WERI-Rb-1 (cell line): ENCODE measurements around the gene DLG3.
"Not testable (repeated sequence)": the region's sequence is repeated elsewhere in the genome, so short reads cannot be mapped to it uniquely, and the experiment has no call there.

Experiments
- DNase-seq: peaks from one replicate; pipeline ENCODE4 v3.0.0-alpha.2; 2020
- H3K27ac ChIP-seq: fragments of 250-450 bp; sonication (Bioruptor Pico); 2 replicates; pipeline ENCODE4 v1.5.1; 2020; ENCODE audit warnings: mild to moderate bottlenecking, moderate library complexity
- H3K27me3 ChIP-seq: fragments of 250-450 bp; sonication (Bioruptor Pico); 2 replicates; pipeline ENCODE4 v1.5.1; 2021; ENCODE audit warnings: mild to moderate bottlenecking, low read depth, moderate library complexity; ENCODE audit not compliant: insufficient read depth, severe bottlenecking
- H3K36me3 ChIP-seq: fragments of 250-450 bp; sonication (Bioruptor Pico); 2 replicates; pipeline ENCODE4 v1.5.1; 2020; ENCODE audit warnings: mild to moderate bottlenecking, moderate library complexity
- H3K4me3 ChIP-seq: 2 replicates; pipeline ENCODE4 v1.5.1; 2011; ENCODE audit warnings: low read depth, mild to moderate bottlenecking, control low read depth, low read length
- H3K9me3 ChIP-seq: fragments of 250-450 bp; sonication (Bioruptor Pico); 2 replicates; pipeline ENCODE4 v1.5.1; 2021; ENCODE audit warnings: mild to moderate bottlenecking, moderate library complexity; ENCODE audit not compliant: severe bottlenecking
- CTCF ChIP-seq: IDR thresholded peaks from 2 replicates; pipeline ENCODE4 v1.5.1; 2011; ENCODE audit warnings: low read depth, mild to moderate bottlenecking, control low read depth, inconsistent platforms, low read length

Gene DLG3

GRCh38 chrX:70444326-70444945 lies at the start of gene DLG3:
DLG3 (plus strand) TSS chrX:70444835; CDS start chrX:70445202, 367 bp downstream.
- no peaks in the 10 kb centered on the region for H3K9me3 ChIP-seq
- H3K4me3 ChIP-seq: no peak within 1 kb of the TSS
- peaks cover 67% of the 10 kb centered on the region for H3K27me3 ChIP-seq
- DNase-seq: peak; percentile 29
- TF ChIP-seq CTCF: no peak
- H3K36me3 ChIP-seq: no peaks in the 10 kb centered on the region
- H3K27ac ChIP-seq: no peak within 1 kb of the TSS

- no peak for DNase-seq
- Histone ChIP-seq H3K4me3 (no peak overlapping the region), H3K27me3 (peaks cover 3% of the 10 kb centered on the region), H3K36me3 (peaks cover 24% of the 10 kb centered on the region), H3K9me3 (no peaks in the 10 kb centered on the region), H3K27ac (no peak overlapping the region)
- no peak for TF ChIP-seq CTCF
These were observed 45.7 kb upstream of the DLG3 start for GRCh38 chrX:70398899-70399298.

GRCh38 chrX:70400181-70400580 lies 44.5 kb upstream of the DLG3 start:
- H3K4me3 ChIP-seq, H3K27ac ChIP-seq, H3K27me3 ChIP-seq, H3K9me3 ChIP-seq, DNase-seq: not testable (repeated sequence)
- H3K36me3 ChIP-seq: peaks cover 32% of the 10 kb centered on the region

- H3K36me3 ChIP-seq: peaks cover 44% of the 10 kb centered on the region
- no peaks in the 10 kb centered on the region for H3K9me3 ChIP-seq
- H3K27me3 ChIP-seq: no peaks in the 10 kb centered on the region
- no peak for DNase-seq
- TF ChIP-seq CTCF: no peak
- H3K27ac ChIP-seq: no peak overlapping the region
- H3K4me3 ChIP-seq: no peak overlapping the region
These were observed 41.9 kb upstream of the DLG3 start for GRCh38 chrX:70402721-70403120.

GRCh38 chrX:70405003-70405402 lies 39.6 kb upstream of the DLG3 start:
- no peaks in the 10 kb centered on the region for H3K9me3 ChIP-seq
- H3K4me3 ChIP-seq: no peak overlapping the region
- H3K27me3 ChIP-seq: no peaks in the 10 kb centered on the region
- TF ChIP-seq CTCF: no peak
- H3K27ac ChIP-seq: no peak overlapping the region
- H3K36me3 ChIP-seq: peaks cover 50% of the 10 kb centered on the region
- no peak for DNase-seq

GRCh38 chrX:70410921-70411320 lies 33.7 kb upstream of the DLG3 start:
- no peak for DNase-seq
- H3K9me3 ChIP-seq: no peaks in the 10 kb centered on the region
- TF ChIP-seq CTCF: no peak
- H3K36me3 ChIP-seq: peaks cover 30% of the 10 kb centered on the region
- no peak overlapping the region for H3K27ac ChIP-seq
- peaks cover 2% of the 10 kb centered on the region for H3K27me3 ChIP-seq
- no peak overlapping the region for H3K4me3 ChIP-seq
